ENCODE results near the gene GRIK3.

Gene GRIK3

DNA sequence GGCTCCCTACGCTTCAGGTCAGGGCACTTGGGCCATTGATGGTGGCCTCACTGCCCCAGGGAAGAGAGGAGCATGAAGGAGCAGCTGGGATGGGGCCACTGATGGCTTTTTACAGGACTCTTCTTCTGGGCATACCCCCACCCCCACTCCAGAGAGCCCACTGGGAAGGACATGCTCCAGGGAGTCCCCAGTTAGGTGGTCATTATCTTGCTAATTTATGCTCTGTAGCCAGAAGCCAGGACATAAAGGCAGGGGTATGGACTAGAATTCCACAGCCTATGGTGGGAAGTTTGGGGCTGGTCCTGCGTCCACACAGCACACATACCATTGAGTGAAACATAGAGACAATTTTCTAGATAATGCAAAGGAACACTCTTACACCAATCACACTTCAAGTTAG, 8.8 kb upstream of the GRIK3 start:
- no peak for DNase-seq (ENCODE audit: low read depth)

GRCh38 chr1:37042506-37042905, 8.2 kb upstream of the GRIK3 start:
- no peak for DNase-seq (ENCODE audit: low read depth)

GRCh38 chr1:37041483-37041882, 7.2 kb upstream of the GRIK3 start:
- no peak for DNase-seq (ENCODE audit: low read depth)

- DNase-seq (ENCODE audit: low read depth): no peak
Observed at GRCh38 chr1:37040773-37041172, 6.5 kb upstream of the GRIK3 start.

GRCh38 chr1:37040261-37040660, 5.9 kb upstream of the GRIK3 start:
- no peak for DNase-seq (ENCODE audit: low read depth)

DNA sequence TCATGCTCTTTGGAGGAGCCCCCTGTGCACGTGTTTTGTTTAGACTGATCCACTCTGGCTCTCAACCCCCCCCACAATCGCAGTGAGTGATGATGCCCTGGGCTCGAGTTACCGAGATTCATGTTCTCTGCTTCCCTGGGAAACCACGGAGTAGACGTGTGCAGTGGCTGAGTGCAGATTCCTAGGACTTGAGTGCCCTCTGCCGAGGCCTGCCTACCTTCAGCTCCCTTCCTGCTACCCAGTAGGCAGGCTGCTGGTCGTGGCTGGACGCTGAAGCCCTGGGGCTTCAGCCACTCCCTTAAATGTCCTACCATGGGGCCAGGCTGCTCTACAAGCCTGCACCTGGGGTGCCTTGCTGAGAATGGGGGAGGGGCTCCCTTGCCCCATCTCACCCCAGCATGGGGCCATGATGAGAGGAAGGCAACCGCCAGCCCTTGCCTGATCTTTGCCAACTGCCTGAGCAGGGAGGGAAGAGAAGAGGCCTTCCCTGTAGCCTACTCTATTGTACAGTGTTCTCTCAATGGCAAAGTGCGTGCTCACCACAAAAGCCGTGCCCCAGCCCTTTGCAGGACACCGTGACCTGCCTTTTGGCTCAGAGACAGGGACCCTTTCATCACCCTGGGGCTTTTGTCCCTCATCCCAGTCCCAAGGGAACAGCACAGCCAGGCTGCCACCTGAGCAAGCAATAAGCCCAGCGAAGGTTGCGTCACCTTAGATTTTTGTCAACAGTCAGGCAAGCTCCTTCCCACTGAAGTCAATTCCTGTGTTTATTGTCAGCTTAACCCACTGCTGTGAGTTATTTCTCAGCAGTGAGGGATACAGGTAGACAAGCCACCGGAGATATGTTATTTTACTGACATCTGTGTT, 4.1 kb upstream of the GRIK3 start:
- DNase-seq (ENCODE audit: low read depth): no peak

DNA sequence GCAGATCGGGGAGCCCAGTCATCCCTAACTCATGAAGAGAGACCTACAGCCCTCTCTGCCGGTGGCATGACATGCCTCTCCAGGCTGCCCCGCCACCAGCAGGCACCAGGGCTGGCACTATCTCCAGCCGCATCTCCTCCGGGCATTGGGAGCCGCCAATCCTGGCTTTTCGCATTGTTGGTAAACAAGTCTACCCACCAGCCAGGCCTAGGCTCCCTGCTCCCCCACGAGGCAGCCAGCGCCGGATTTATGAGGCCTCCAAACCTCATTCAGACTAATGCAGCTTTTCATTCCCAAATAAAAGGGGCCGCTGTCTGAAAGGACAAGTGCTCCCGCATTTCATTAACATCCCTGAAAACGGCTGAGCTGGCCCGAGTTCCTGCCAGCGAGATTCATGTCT, 3.4 kb upstream of the GRIK3 start:
- no peak for DNase-seq (ENCODE audit: low read depth)

GRCh38 chr1:37036667-37037053, 2.3 kb upstream of the GRIK3 start:
- DNase-seq (ENCODE audit: low read depth): no peak

DNA sequence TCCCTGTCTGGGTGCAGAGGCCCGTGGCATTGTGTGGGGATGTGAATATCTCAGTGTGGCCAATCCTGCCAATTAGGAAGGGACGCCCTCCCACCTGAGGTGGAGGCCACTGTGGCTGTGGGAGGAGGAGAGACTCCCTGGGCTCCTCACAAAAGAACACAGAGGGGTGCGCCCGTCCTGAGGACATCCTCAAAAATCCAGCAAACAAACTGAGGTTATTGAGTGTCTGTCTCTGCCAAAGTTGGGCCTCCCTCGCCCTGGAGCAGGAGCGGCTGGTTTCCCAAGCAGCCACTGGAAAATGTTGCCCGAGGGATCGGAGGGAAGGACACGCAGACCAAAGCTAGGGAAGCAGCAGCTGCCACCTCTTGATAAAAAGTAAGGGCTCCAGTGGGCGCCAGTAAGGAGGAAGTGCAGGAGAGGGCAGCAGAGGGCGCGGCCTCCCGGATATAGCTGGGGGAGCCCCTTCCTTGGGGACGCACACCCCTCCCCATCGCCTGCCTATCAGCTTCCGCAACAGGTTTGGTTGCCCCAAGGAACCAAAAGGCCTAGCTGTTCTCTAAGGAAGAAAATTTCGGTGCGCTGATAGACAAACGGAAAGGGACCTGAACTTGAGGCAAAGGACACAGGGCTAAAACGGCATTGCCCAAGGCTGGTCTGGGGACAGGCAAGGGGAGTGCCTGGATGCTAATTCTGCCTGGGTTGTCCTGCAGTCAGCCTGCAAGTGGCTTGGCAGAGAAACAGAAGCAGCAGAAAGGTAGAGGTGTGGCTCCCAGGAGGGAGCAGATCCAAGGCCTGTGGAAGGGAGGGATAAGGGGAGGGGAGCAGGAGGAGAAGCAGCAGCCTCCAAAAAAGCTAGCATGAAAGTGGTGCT, 1.7 kb upstream of the GRIK3 start:
- DNase-seq (ENCODE audit: low read depth): no peak

DNA sequence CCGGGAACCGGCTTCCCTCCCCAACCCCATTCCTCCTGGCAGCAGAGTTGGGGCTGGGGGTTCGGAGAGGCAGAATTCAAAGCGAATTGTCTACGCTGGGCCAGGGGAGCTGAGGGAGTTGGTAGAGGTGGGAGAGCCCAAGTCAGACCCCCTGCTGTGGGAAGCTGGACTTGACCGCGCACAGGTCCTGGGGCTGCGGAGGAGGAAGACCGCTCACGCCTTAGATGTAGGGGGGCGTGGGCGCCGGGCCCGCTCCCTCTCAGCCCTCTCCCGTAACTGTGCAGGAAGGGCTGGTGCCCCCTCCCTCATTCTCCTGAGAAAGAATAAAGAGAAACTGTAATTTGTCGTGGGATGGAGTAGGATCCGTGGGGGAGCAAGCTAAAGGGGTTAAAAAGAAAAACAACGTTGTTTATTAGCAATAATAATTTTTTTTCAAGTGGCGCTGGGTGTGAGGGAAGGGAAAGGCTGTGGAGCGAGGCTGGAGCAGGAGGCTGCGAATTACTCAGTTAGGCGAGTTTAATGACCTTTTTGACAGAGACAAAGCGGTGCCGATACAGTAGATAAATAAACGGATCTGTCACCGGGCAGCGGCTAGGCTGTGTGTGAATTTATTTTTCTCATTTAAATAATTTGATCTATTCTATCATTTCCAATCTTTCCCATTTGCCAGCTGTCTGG, 838 bp upstream of the GRIK3 start:
- DNase-seq (ENCODE audit: low read depth): no peak

GRCh38 chr1:37033355-37034101, 787 bp downstream of the GRIK3 start:
- no peak for DNase-seq (ENCODE audit: low read depth)

DNA sequence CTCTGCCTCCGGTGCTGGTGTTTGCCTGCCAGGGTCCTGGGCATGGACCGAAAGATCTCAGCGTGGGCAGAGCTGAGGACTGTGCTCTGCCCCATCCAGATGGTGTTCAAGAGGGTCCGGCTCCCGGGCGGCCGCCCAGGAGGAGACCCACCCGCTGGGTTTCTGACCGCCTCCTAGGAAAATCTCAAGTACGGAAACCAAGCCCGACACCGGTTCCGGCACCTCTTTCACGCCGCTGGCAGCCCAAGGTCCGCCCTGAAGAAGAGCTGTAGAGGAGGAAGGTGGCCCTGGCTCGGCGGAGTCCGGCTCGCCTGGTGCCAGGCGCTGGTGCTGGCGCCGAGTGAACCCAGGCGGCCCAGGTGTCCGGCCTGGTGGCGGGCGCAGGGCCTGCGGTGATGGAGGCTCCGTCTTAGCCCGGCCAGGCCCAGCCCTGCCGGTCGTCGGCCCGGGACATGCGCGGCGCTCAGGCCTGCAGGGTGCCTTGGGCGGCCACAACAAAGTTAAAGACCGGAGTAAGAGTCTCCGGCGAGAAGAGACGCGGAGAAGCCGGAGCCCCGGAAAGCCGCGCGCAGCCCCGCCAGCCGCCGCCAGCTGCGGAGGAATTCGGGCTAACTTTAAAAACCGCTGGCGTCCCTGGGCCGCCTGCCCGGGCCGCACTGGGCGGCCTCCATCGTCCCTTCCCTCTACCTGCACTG, 1.5 kb downstream of the GRIK3 start:
- DNase-seq (ENCODE audit: low read depth): no peak

DNA sequence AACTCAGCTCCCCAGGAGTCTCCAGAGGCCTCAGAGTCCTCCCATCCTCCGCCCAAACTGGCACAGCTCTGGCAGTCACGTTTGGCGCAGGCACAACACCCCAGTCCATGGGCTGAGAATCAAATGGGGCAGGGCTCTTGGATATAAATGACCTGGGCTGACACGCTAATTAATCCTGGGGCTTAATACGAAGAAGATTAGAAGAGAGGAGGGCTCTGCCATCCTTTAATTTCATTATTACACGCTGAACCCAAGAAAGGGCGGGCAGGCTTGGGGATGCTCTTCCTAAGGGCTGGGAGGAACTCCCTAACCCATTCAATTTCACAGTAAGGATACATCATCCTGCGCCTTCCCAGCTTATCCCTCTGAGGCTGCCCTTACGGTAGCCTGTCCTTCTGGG, 2.4 kb downstream of the GRIK3 start:
- DNase-seq (ENCODE audit: low read depth): no peak

GRCh38 chr1:37031429-37031828, 2.9 kb downstream of the GRIK3 start:
- no peak for DNase-seq (ENCODE audit: low read depth)

DNA sequence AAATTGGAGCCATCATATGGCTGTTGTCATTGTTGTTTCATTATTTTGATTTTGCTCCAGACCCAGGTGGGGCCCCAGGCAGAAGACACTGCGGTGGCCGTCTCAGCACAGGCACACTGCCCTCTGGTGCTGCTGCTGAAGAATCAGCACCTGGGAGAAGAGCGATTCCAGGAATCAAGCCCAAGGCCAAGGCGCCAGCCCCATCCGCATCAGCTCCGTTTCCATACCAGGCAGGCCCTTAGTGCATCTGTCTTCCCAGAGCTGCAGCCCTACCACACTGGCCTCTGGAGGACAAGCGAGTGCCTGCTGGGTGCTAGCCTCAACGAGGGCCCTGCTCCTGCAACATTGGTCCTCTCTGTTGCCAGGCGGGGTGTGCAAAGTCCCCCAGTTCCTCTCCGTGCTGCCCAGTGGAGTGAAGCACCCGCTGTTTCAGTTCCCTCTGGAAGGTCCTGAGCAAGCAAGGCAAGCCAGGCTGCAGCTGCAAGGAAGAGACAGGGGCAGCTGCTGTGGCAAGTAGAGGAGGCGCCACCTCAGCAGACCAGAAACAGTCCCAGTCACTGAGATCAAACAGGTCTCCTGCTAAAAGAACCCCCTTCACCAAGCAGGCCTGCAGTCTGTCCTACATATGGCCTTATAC, 5.2 kb downstream of the GRIK3 start:
- DNase-seq (ENCODE audit: low read depth): no peak

DNA sequence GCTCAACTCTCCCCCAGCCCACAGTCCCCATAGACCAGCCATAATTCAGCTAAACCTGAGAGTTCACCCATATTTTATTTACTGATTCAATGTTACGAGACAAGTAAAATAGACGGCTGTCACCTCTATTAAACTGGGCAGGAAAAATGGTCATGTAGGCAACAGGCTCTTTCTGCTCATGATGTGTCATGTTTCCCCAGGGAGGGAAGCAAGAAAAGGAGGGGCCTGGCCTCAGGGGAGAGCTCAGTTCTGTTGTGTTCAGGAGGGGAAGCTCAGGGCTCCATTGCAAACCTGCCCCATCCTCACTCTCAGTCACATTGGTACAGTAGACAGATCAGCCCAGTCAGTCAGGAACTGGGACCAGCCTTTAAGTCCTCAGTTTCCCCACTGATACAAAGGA, 12.8 kb downstream of the GRIK3 start:
- no peak for DNase-seq (ENCODE audit: low read depth)

- no peak for DNase-seq (ENCODE audit: low read depth)
Observed at GRCh38 chr1:37020653-37021277, 13.6 kb downstream of the GRIK3 start.

GRCh38 chr1:37018510-37018909, 15.8 kb downstream of the GRIK3 start:
- no peak for DNase-seq (ENCODE audit: low read depth)

- no peak for DNase-seq (ENCODE audit: low read depth)
Observed at GRCh38 chr1:37017720-37018119, 16.6 kb downstream of the GRIK3 start.

- DNase-seq (ENCODE audit: low read depth): no peak
Observed at GRCh38 chr1:37016121-37016520, 18.2 kb downstream of the GRIK3 start.
